H9 (cell line): Measurements from ENCODE around the gene PYGL. TPM values are rescaled to one million over a fixed set of nuclear protein-coding genes. Genes with fewer than 3 reads are reported as not detected.

Experiments used
- DNase-seq: peaks from one replicate; pipeline ENCODE4 v3.0.0-alpha.2; 2017
- H2AFZ ChIP-seq: one replicate; pipeline ENCODE4 v1.6.1; 2013; ENCODE audit warnings: mild to moderate bottlenecking, low read length, control low read depth, moderate library complexity
- H2AK5ac ChIP-seq: 2 replicates; pipeline ENCODE4 v1.6.1; 2013; ENCODE audit warnings: low read length, control low read depth, mixed read lengths; ENCODE audit not compliant: insufficient read length
- H2BK120ac ChIP-seq: one replicate; pipeline ENCODE4 v1.6.1; 2013; ENCODE audit warnings: low read depth, mild to moderate bottlenecking, low read length, control low read depth, inconsistent platforms; ENCODE audit not compliant: poor library complexity, severe bottlenecking
- H2BK12ac ChIP-seq: 2 replicates; pipeline ENCODE4 v1.6.1; 2013; ENCODE audit warnings: low read length, control low read depth, mixed read lengths, low read depth; ENCODE audit not compliant: insufficient read length
- H2BK15ac ChIP-seq: 2 replicates; pipeline ENCODE4 v1.6.1; 2013; ENCODE audit warnings: low read depth, low read length, control low read depth
- H2BK20ac ChIP-seq: one replicate; pipeline ENCODE4 v1.6.1; 2013; ENCODE audit warnings: low read depth, mild to moderate bottlenecking, low read length, control low read depth, inconsistent platforms; ENCODE audit not compliant: poor library complexity, severe bottlenecking
- H2BK5ac ChIP-seq: 2 replicates; pipeline ENCODE4 v1.6.1; 2013; ENCODE audit warnings: low read length, control low read depth, mixed read lengths; ENCODE audit not compliant: insufficient read length
- H3K14ac ChIP-seq: 2 replicates; pipeline ENCODE4 v1.6.1; 2013; ENCODE audit warnings: low read length, control low read depth; ENCODE audit not compliant: insufficient read depth
- H3K18ac ChIP-seq: 2 replicates; pipeline ENCODE4 v1.6.1; 2013; ENCODE audit warnings: low read depth, mild to moderate bottlenecking, mixed read lengths, low read length, control low read depth; ENCODE audit not compliant: insufficient read length
- H3K23ac ChIP-seq: 2 replicates; pipeline ENCODE4 v1.6.1; 2013; ENCODE audit warnings: low read length, control low read depth, mixed read lengths, low read depth; ENCODE audit not compliant: insufficient read length
- H3K23me2 ChIP-seq: 2 replicates; pipeline ENCODE4 v1.6.1; 2013; ENCODE audit warnings: low read depth, mild to moderate bottlenecking, mixed read lengths, low read length, control low read depth; ENCODE audit not compliant: insufficient read length, poor library complexity, severe bottlenecking
- H3K27ac ChIP-seq: 2 replicates; pipeline ENCODE4 v1.5.1; 2013; ENCODE audit warnings: low read length, control low read depth, mixed read lengths, low read depth; ENCODE audit not compliant: insufficient read length
- H3K27me3 ChIP-seq: 2 replicates; pipeline ENCODE4 v1.6.1; 2013; ENCODE audit warnings: low read length, control low read depth, inconsistent platforms; ENCODE audit not compliant: insufficient read depth
- H3K4ac ChIP-seq: 2 replicates; pipeline ENCODE4 v1.6.1; 2013; ENCODE audit warnings: low read depth, mild to moderate bottlenecking, control low read depth, inconsistent platforms, low read length, moderate library complexity
- H3K4me1 ChIP-seq: 2 replicates; pipeline ENCODE4 v1.6.1; 2013; ENCODE audit warnings: low read length, control low read depth, inconsistent platforms; ENCODE audit not compliant: insufficient read depth
- H3K4me2 ChIP-seq: 2 replicates; pipeline ENCODE4 v1.6.1; 2013; ENCODE audit warnings: low read length, control low read depth, mixed read lengths; ENCODE audit not compliant: insufficient read length, insufficient read depth
- H3K56ac ChIP-seq: 2 replicates; pipeline ENCODE4 v1.6.1; 2013; ENCODE audit warnings: low read depth, mild to moderate bottlenecking, mixed read lengths, low read length, control low read depth; ENCODE audit not compliant: insufficient read length
- H3K79me1 ChIP-seq: 2 replicates; pipeline ENCODE4 v1.6.1; 2013; ENCODE audit warnings: low read depth, mild to moderate bottlenecking, moderate library complexity, low read length, control low read depth, inconsistent platforms; ENCODE audit not compliant: insufficient read depth, poor library complexity, severe bottlenecking
- H3K79me2 ChIP-seq: 2 replicates; pipeline ENCODE4 v1.6.1; 2013; ENCODE audit warnings: low read length, control low read depth, inconsistent platforms; ENCODE audit not compliant: insufficient read depth
- H3K9ac ChIP-seq: 2 replicates; pipeline ENCODE4 v1.6.1; 2013; ENCODE audit warnings: low read length, control low read depth, mixed read lengths; ENCODE audit not compliant: insufficient read length; ENCODE audit errors: extremely low read depth
- H3K9me3 ChIP-seq: one replicate; pipeline ENCODE4 v1.6.1; 2013; ENCODE audit warnings: low read depth, low read length, inconsistent platforms; ENCODE audit not compliant: control insufficient read depth
- H3T11ph ChIP-seq: one replicate; pipeline ENCODE4 v1.6.1; 2013; ENCODE audit warnings: mild to moderate bottlenecking, low read length, control low read depth, inconsistent platforms
- H4K20me1 ChIP-seq: one replicate; pipeline ENCODE4 v1.6.1; 2013; ENCODE audit not compliant: control insufficient read depth, insufficient read length, insufficient read depth
- H4K5ac ChIP-seq: 2 replicates; pipeline ENCODE4 v1.6.1; 2013; ENCODE audit warnings: low read depth, mild to moderate bottlenecking, mixed read lengths, low read length, control low read depth; ENCODE audit not compliant: insufficient read length
- H4K8ac ChIP-seq: replicated peaks from 2 replicates; pipeline ENCODE4 v1.6.1; 2013; ENCODE audit warnings: low read length, control low read depth, mixed read lengths, low read depth; ENCODE audit not compliant: insufficient read length
- H4K91ac ChIP-seq: 2 replicates; pipeline ENCODE4 v1.6.1; 2013; ENCODE audit warnings: low read depth, mild to moderate bottlenecking, moderate library complexity, mixed read lengths, low read length, control low read depth; ENCODE audit not compliant: insufficient read length
- H3K27ac Mint-ChIP-seq, 3 experiments: 2 replicates in 2 of 3; 3 replicates in 1 of 3; pipeline ENCODE4 v1.8.0; 2020 to 2021; ENCODE audit warnings: mixed read lengths in 3 of 3, mild to moderate bottlenecking in 1 of 3, moderate library complexity in 1 of 3
- H3K27me3 Mint-ChIP-seq: 2 replicates; pipeline ENCODE4 v1.8.0; 2021; ENCODE audit warnings: low read depth, mild to moderate bottlenecking, moderate library complexity, mixed read lengths
- H3K36me3 Mint-ChIP-seq, 3 experiments: 2 replicates in 2 of 3; 3 replicates in 1 of 3; pipeline ENCODE4 v1.8.0; 2020 to 2021; ENCODE audit warnings: low read depth in 3 of 3, mixed read lengths in 3 of 3; ENCODE audit not compliant: insufficient read depth in 1 of 3
- H3K4me1 Mint-ChIP-seq, 2 experiments: 2 replicates each; pipeline ENCODE4 v1.8.0; 2020; ENCODE audit warnings: mixed read lengths in 2 of 2
- H3K4me3 Mint-ChIP-seq, 2 experiments: 2 replicates in 1 of 2; 3 replicates in 1 of 2; pipeline ENCODE4 v1.8.0; 2020 to 2021; ENCODE audit warnings: mild to moderate bottlenecking in 2 of 2, mixed read lengths in 2 of 2, moderate library complexity in 1 of 2
- H3K9me3 Mint-ChIP-seq, 2 experiments: 2 replicates in 1 of 2; 3 replicates in 1 of 2; pipeline ENCODE4 v1.8.0; 2020; ENCODE audit warnings: mild to moderate bottlenecking in 2 of 2, mixed read lengths in 2 of 2, moderate library complexity in 1 of 2
- WGBS: extraction: QIAGEN DNeasy Blood & Tissue Kit; methylation state at CpG from one replicate; pipeline ENCODE4 v1.1.7; 2013; ENCODE audit warnings: missing lambda C conversion rate, low lambda C conversion rate, mixed read lengths; ENCODE audit not compliant: insufficient read length; ENCODE audit errors: extremely low coverage; 5-methylcytosine and 5-hydroxymethylcytosine counted together
- total RNA-seq: library from RNA; stranded (reverse); gene quantifications from 2 replicates; pipeline ENCODE4 v1.2.1, GENCODE V29; 2021
- TF ChIP-seq, protein P1 (sequence below): fragments of 200-600 bp; sonication (generic); conservative IDR thresholded peaks from 3 replicates; pipeline ENCODE4 v1.8.0; 2021; ENCODE audit warnings: antibody characterized with exemption, mild to moderate bottlenecking

The PYGL gene
- total RNA-seq, 1 experiment from 2014 or later, result 53.8 TPM

DNA sequence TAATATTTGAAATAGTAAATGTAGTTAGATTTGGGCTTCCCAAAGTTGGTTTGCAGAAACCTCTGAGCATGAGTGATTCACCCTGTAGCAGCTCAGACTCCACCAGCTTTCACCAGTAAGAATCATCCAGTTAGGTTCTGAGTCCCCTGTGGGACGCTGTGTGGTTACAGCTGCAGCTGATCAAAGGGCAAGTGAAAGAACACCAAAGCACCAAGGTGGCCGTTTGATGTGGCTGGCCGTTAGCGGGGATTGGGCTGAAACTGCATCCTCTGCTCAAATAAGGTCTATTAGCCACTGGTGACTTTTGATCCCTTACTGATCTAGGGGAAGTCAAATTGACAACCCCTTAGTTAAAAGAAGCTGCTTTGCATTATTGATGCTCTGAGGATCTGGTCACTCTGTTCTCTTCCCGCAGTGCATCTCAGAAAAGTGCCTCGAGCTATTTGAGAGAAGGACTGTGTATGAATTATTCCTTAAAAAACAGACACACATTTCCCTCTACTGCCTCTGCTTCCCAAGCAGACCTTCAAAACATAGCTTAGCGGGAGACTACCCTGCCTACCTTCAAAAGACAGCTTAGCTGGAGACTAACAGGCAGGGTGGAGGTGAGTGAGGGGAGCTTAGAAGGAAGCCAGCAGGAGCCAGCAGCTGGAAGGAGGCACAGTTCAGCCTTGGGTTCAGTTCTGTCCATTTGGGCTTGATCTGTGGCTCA, 68.8 kb downstream of the PYGL start:
- Histone ChIP-seq H2BK5ac (no peak overlapping the region), H2BK15ac (no peak overlapping the region), H3K9ac (no peak overlapping the region), H2BK12ac (no peak overlapping the region), H2AFZ (no peak overlapping the region), H3K23ac (no peak overlapping the region), H3K27me3 (peaks cover 4% of the 10 kb centered on the region; the same call in 1 of the 2 replicates), H4K5ac (no peak overlapping the region), H3K4me2 (no peak overlapping the region), H4K20me1 (no peaks in the 10 kb centered on the region), H3K4ac (no peak overlapping the region), H4K91ac (no peak overlapping the region), H4K8ac (no peak overlapping the region), H2AK5ac (no peak overlapping the region), H3K56ac (no peak overlapping the region), H2BK20ac (no peak overlapping the region), H3K27ac (no peak overlapping the region), H3K79me1 (no peaks in the 10 kb centered on the region), H2BK120ac (no peak overlapping the region), H3K14ac (no peak overlapping the region), H3K4me1 (peaks cover 2% of the 10 kb centered on the region), H3T11ph (no peak overlapping the region), H3K18ac (no peak overlapping the region), H3K79me2 (no peaks in the 10 kb centered on the region), H3K23me2 (peaks cover 3% of the 10 kb centered on the region), H3K9me3 (no peaks in the 10 kb centered on the region)
- Mint-ChIP-seq H3K4me1 (peaks cover 11 to 19% of the 10 kb centered on the region in 2 experiments), H3K27ac (no peak overlapping the region), H3K36me3 (no peaks in the 10 kb centered on the region), H3K27me3 (peaks cover 38% of the 10 kb centered on the region), H3K4me3 (no peak overlapping the region), H3K9me3 (no peaks in the 10 kb centered on the region)
- WGBS, result no CpG with 5 or more reads among the region's 7 CpGs
- TF ChIP-seq, protein P1, sequence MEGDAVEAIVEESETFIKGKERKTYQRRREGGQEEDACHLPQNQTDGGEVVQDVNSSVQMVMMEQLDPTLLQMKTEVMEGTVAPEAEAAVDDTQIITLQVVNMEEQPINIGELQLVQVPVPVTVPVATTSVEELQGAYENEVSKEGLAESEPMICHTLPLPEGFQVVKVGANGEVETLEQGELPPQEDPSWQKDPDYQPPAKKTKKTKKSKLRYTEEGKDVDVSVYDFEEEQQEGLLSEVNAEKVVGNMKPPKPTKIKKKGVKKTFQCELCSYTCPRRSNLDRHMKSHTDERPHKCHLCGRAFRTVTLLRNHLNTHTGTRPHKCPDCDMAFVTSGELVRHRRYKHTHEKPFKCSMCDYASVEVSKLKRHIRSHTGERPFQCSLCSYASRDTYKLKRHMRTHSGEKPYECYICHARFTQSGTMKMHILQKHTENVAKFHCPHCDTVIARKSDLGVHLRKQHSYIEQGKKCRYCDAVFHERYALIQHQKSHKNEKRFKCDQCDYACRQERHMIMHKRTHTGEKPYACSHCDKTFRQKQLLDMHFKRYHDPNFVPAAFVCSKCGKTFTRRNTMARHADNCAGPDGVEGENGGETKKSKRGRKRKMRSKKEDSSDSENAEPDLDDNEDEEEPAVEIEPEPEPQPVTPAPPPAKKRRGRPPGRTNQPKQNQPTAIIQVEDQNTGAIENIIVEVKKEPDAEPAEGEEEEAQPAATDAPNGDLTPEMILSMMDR, result no peak
- DNase-seq, result no peak
